Natural killer cell (primary cell): ENCODE data around the gene IGLL1. TPM values are rescaled to one million over a fixed set of nuclear protein-coding genes. Genes with fewer than 3 reads are reported as not detected.

Source experiments
- ATAC-seq, 3 donors: fragments of 150-1000 bp in 2 of 3; fragments of 200-7000 bp in 1 of 3; cut with Tn5 transposase; 1 replicate in 1 of 3; 2 replicates in 2 of 3; pipeline ENCODE4 v1.10.0; 2021; ENCODE audit warnings: mild to moderate bottlenecking in 2 of 3, moderate library complexity in 2 of 3
- DNase-seq, 2 donors: peaks; one replicate each; pipeline versions ENCODE4 v3.0.0 to v3.0.0-alpha.2; 2013 to 2021; ENCODE audit warnings: mixed read lengths in 1 of 2
- H3K27ac ChIP-seq: one replicate; pipeline ENCODE4 v1.5.1; 2013; ENCODE audit warnings: mild to moderate bottlenecking, low read length
- H3K27me3 ChIP-seq: one replicate; pipeline ENCODE4 v1.6.1; 2013; ENCODE audit warnings: low read length; ENCODE audit not compliant: control insufficient read depth, insufficient read depth
- H3K36me3 ChIP-seq: one replicate; pipeline ENCODE4 v1.6.1; 2013; ENCODE audit warnings: low read length; ENCODE audit not compliant: control insufficient read depth, insufficient read depth
- H3K4me1 ChIP-seq: one replicate; pipeline ENCODE4 v1.6.1; 2013; ENCODE audit warnings: low read length; ENCODE audit not compliant: control insufficient read depth, insufficient read depth
- H3K4me3 ChIP-seq: one replicate; pipeline ENCODE4 v1.5.1; 2013; ENCODE audit warnings: low read length
- H3K9me3 ChIP-seq: one replicate; pipeline ENCODE4 v1.6.1; 2013; ENCODE audit warnings: low read length; ENCODE audit not compliant: control insufficient read depth, insufficient read depth
- H3K27ac Mint-ChIP-seq, 2 donors: one replicate each; pipeline ENCODE4 v1.8.0; 2022; ENCODE audit warnings: mild to moderate bottlenecking in 2 of 2, mixed read lengths in 2 of 2, moderate library complexity in 1 of 2
- H3K27me3 Mint-ChIP-seq, 2 donors: one replicate each; pipeline ENCODE4 v1.8.0; 2022; ENCODE audit warnings: low read depth in 2 of 2, mixed read lengths in 2 of 2
- H3K36me3 Mint-ChIP-seq: one replicate; pipeline ENCODE4 v1.8.0; 2022; ENCODE audit warnings: mixed read lengths
- H3K4me1 Mint-ChIP-seq, 2 donors: one replicate each; pipeline ENCODE4 v1.8.0; 2022; ENCODE audit warnings: mixed read lengths in 2 of 2
- H3K4me3 Mint-ChIP-seq: one replicate; pipeline ENCODE4 v1.8.0; 2022; ENCODE audit warnings: mild to moderate bottlenecking, moderate library complexity, mixed read lengths
- H3K9me3 Mint-ChIP-seq, 2 donors: one replicate each; pipeline ENCODE4 v1.8.0; 2022; ENCODE audit warnings: mixed read lengths in 2 of 2
- CTCF ChIP-seq: fragments of 200-600 bp; IDR thresholded peaks from one replicate; pipeline ENCODE4 v1.8.0; 2022; ENCODE audit warnings: antibody characterized with exemption
- WGBS: methylation state at CpG from one replicate; pipeline ENCODE4 v1.1.7; 2013; ENCODE audit warnings: missing lambda C conversion rate; ENCODE audit not compliant: insufficient coverage; 5-methylcytosine and 5-hydroxymethylcytosine counted together
- intact Hi-C: fragments of 100-400 bp; cut with micrococcal nuclease; formaldehyde crosslinking; loops from one replicate; pipeline ENCODE4 v1.14.2; 2022
- total RNA-seq, 4 donors: library from RNA; stranded (reverse); fragments of 120-200 nt in 1 of 4; gene quantifications; one replicate each; pipeline versions ENCODE4 v1.2.3 to v1.2.4, GENCODE V29; 2013 to 2022

The IGLL1 gene
- total RNA-seq, 3 donors from 2014 or later (not counting 1 experiment from before 2014, with no cell fraction given), result not detected

DNA sequence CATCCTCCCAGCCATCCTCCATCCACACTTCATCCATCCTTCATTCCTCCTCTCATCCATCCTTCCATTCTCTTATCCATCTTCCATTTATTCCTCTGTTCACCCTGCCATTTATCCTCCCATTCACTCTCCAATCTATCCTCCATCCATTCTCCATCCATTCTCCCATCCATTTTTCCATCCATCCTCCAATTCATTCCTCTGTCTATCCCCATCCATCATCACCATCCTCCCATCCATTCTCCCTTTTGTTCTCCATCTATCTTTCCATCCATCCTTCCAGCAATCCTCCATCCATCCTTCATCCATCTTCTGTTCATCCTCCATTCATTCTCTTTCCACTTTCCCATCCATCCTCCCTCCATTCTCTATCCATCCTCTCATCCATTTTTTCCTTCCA, 28.7 kb downstream of the IGLL1 start:
- Histone ChIP-seq H3K4me1 (no peaks in the 10 kb centered on the region), H3K4me3 (no peak overlapping the region), H3K9me3 (peaks cover 11% of the 10 kb centered on the region), H3K36me3 (no peaks in the 10 kb centered on the region), H3K27me3 (peaks cover 2% of the 10 kb centered on the region), H3K27ac (no peak overlapping the region)
- no peak for DNase-seq
- peaks cover 0 to 4% of the 10 kb centered on the region in 2 donors for H3K9me3 Mint-ChIP-seq
- H3K4me3 Mint-ChIP-seq, result no peak overlapping the region
- no peak for TF ChIP-seq CTCF
- no peaks in the 10 kb centered on the region for H3K4me1 Mint-ChIP-seq
- no peaks in the 10 kb centered on the region for H3K27me3 Mint-ChIP-seq
- no peaks in the 10 kb centered on the region for H3K36me3 Mint-ChIP-seq
- no peak for ATAC-seq
- intact Hi-C loops, result no loop called here
- no peak overlapping the region for H3K27ac Mint-ChIP-seq

- ATAC-seq, result no peak
- 90% methylated on average over 4 of the region's 4 CpGs for WGBS
- no peak overlapping the region for H3K4me3 ChIP-seq
- H3K27me3 Mint-ChIP-seq, result no peaks in the 10 kb centered on the region
- no peak overlapping the region for H3K27ac Mint-ChIP-seq
- no peaks in the 10 kb centered on the region for H3K4me1 ChIP-seq
- no peak overlapping the region for H3K4me3 Mint-ChIP-seq
- no peak for TF ChIP-seq CTCF
- H3K36me3 ChIP-seq, result no peaks in the 10 kb centered on the region
- no peaks in the 10 kb centered on the region for H3K36me3 Mint-ChIP-seq
- H3K4me1 Mint-ChIP-seq, result no peaks in the 10 kb centered on the region
- intact Hi-C loops, result no loop called here
- peaks cover 11% of the 10 kb centered on the region for H3K9me3 ChIP-seq
- H3K27ac ChIP-seq, result no peak overlapping the region
- no peak for DNase-seq
- peaks cover 2% of the 10 kb centered on the region for H3K27me3 ChIP-seq
- H3K9me3 Mint-ChIP-seq, result peaks cover 0 to 4% of the 10 kb centered on the region in 2 donors
These were observed 29.9 kb downstream of the IGLL1 start for GRCh38 chr22:23550049-23550650.

DNA sequence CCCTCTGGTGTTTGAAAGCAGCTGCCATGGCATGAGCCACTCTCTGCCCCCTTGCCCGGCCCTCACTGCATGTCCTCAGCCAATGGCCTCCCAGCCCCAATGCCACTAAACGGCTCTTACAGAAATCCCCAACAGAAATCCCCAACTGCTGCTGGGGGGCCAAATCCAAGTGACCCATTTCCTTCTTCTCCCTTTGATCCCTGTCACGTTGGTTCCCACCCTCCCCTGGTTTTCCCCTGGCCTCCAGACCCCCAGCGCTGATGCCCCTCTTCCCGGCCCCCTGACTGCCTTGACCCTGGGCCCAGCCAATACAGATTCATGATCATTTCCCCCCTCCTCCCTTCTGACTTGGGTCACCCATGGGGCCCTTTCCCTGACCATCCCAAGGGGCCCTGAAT, 30.9 kb downstream of the IGLL1 start:
- intact Hi-C loops, result no loop called here

More for the DNA sequence above, 30.9 kb downstream of the IGLL1 start:
- Histone ChIP-seq H3K4me1 (no peaks in the 10 kb centered on the region), H3K27me3 (peaks cover 2% of the 10 kb centered on the region), H3K9me3 (peaks cover 11% of the 10 kb centered on the region), H3K27ac (no peak overlapping the region), H3K36me3 (no peaks in the 10 kb centered on the region), H3K4me3 (no peak overlapping the region)
- H3K9me3 Mint-ChIP-seq, result peaks cover 0 to 4% of the 10 kb centered on the region in 2 donors
- H3K27me3 Mint-ChIP-seq, result no peaks in the 10 kb centered on the region
- 80% methylated on average over 5 of the region's 5 CpGs for WGBS
- H3K4me3 Mint-ChIP-seq, result no peak overlapping the region
- no peaks in the 10 kb centered on the region for H3K4me1 Mint-ChIP-seq
- no peak for DNase-seq
- no peaks in the 10 kb centered on the region for H3K36me3 Mint-ChIP-seq
- H3K27ac Mint-ChIP-seq, result no peak overlapping the region
- ATAC-seq, result no peak
- TF ChIP-seq CTCF, result no peak
